HepG2 (cell line): ENCODE data around the gene CTSA. TPM values are rescaled to one million over a fixed set of nuclear protein-coding genes. Genes with fewer than 3 reads are reported as not detected.
A peak's percentile ranks its signal among the peaks of the same experiment; 100 is the strongest.

Source experiments
- ATF5 ChIP-seq: sonication (generic); formaldehyde crosslinking; IDR thresholded peaks from 2 replicates; pipeline ENCODE4 v1.4.0; 2020; ENCODE audit warnings: mild to moderate bottlenecking, low read depth, missing genetic modification reagents
- BCL6 ChIP-seq: IDR thresholded peaks from 2 replicates; pipeline ENCODE4 v1.6.1; 2016; ENCODE audit warnings: missing genetic modification reagents, missing compliant biosample characterization
- E2F2 ChIP-seq: sonication (generic); formaldehyde crosslinking; IDR thresholded peaks from 2 replicates; pipeline ENCODE4 v1.4.0; 2020; ENCODE audit warnings: missing genetic modification reagents, borderline replicate concordance
- GATAD1 ChIP-seq: IDR thresholded peaks from 2 replicates; pipeline ENCODE4 v1.6.1; 2016; ENCODE audit warnings: missing genetic modification reagents, missing compliant biosample characterization
- HINFP ChIP-seq: sonication (generic); formaldehyde crosslinking; IDR thresholded peaks from 2 replicates; pipeline ENCODE4 v1.4.0; 2020; ENCODE audit warnings: low read depth, mild to moderate bottlenecking, missing genetic modification reagents
- KLF12 ChIP-seq: sonication (generic); formaldehyde crosslinking; IDR thresholded peaks from 2 replicates; pipeline ENCODE4 v1.4.0; 2020; ENCODE audit warnings: missing genetic modification reagents, borderline replicate concordance
- MEIS1 ChIP-seq: sonication (generic); formaldehyde crosslinking; IDR thresholded peaks from 2 replicates; pipeline ENCODE4 v1.9.0; 2021; ENCODE audit warnings: mild to moderate bottlenecking, missing genetic modification reagents, moderate library complexity, borderline replicate concordance
- NFE2L1 ChIP-seq: sonication (generic); formaldehyde crosslinking; IDR thresholded peaks from 2 replicates; pipeline ENCODE4 v1.4.0; 2020; ENCODE audit warnings: missing genetic modification reagents, mild to moderate bottlenecking, borderline replicate concordance
- NKX3-1 ChIP-seq: sonication (generic); formaldehyde crosslinking; IDR thresholded peaks from 2 replicates; pipeline ENCODE4 v1.5.0; 2020; ENCODE audit warnings: missing genetic modification reagents
- ZBTB44 ChIP-seq: sonication (generic); formaldehyde crosslinking; IDR thresholded peaks from 2 replicates; pipeline ENCODE4 v1.4.0; 2020; ENCODE audit warnings: missing genetic modification reagents
- ZNF205 ChIP-seq: IDR thresholded peaks from 2 replicates; pipeline ENCODE4 v1.6.1; 2018; ENCODE audit warnings: missing biosample characterization, missing genetic modification reagents
- ZNF430 ChIP-seq: sonication (generic); formaldehyde crosslinking; IDR thresholded peaks from 2 replicates; pipeline ENCODE4 v1.9.0; 2021; ENCODE audit warnings: mild to moderate bottlenecking, missing genetic modification reagents
- ZNF580 ChIP-seq: IDR thresholded peaks from 2 replicates; pipeline ENCODE4 v1.6.1; 2016; ENCODE audit warnings: low read depth, borderline replicate concordance
- ZNF713 ChIP-seq: sonication (generic); formaldehyde crosslinking; IDR thresholded peaks from 2 replicates; pipeline ENCODE4 v1.4.0; 2020; ENCODE audit warnings: mild to moderate bottlenecking, missing genetic modification reagents
- ZNF800 ChIP-seq: sonication (generic); formaldehyde crosslinking; IDR thresholded peaks from 2 replicates; pipeline ENCODE4 v1.4.0; 2020; ENCODE audit warnings: missing genetic modification reagents
- polyA plus RNA-seq, 8 experiments: library from polyadenylated mRNA; depleted of rRNA in 3 of 8; stranded (reverse) in 7 of 8; unstranded in 1 of 8; fragments of >200 nt; fragmentation: Illumina TruSeq in 4 of 8; extraction: Trizol in 4 of 8; gene quantifications; 2 replicates each; pipeline versions ENCODE4 v1.2.1 to v1.2.3, GENCODE V29; 2011 to 2016; ENCODE audit warnings: low read depth in 4 of 8, missing spikeins in 1 of 8, mixed read lengths in 1 of 8; ENCODE audit not compliant: insufficient read depth in 1 of 8
- total RNA-seq, 5 experiments: library from RNA; depleted of rRNA; stranded (reverse); fragments of >200 nt; fragmentation: Illumina TruSeq; extraction: Trizol; gene quantifications; 2 replicates each; pipeline ENCODE4 v1.2.3, GENCODE V29; 2016; ENCODE audit warnings: low read depth in 1 of 5

Gene CTSA
- total and polyA plus RNA-seq, 2 of the 13 experiments (the other 11 are each of a cell fraction or from before 2014, with no cell fraction given): 202 to 231 TPM

- TF ChIP-seq E2F2 (CRISPR knock-in tag): peak; percentile 80; the same call in 1 of the 2 replicates
- TF ChIP-seq NKX3-1: peak; percentile 50; the same call in 1 of the 2 replicates
- TF ChIP-seq KLF12 (CRISPR knock-in tag): peak; percentile 90; the same call in 1 of the 2 replicates
- TF ChIP-seq ZNF205 (CRISPR knock-in tag): 0 out of 2 replicates have a peak, but pooled peaks have one; percentile 42
- 0 out of 2 replicates have a peak, but pooled peaks have one; percentile 59 for TF ChIP-seq ZNF800
- peak; percentile 82; the same call in 1 of the 2 replicates for TF ChIP-seq ZBTB44 (CRISPR knock-in tag)
- no peak for TF ChIP-seq ATF5
- TF ChIP-seq ZNF580: peak; percentile 71; the same call in 1 of the 2 replicates
- peak; percentile 92 for TF ChIP-seq GATAD1
- 0 out of 2 replicates have a peak, but pooled peaks have one; percentile 36 for TF ChIP-seq ZNF713 (CRISPR knock-in tag)
- TF ChIP-seq HINFP (CRISPR knock-in tag): 0 out of 2 replicates have a peak, but pooled peaks have one; percentile 19
- peak; percentile 23; the same call in 1 of the 2 replicates for TF ChIP-seq BCL6 (CRISPR knock-in tag)
- peak; percentile 93; the same call in 1 of the 2 replicates for TF ChIP-seq MEIS1 (CRISPR knock-in tag)
- 0 out of 2 replicates have a peak, but pooled peaks have one; percentile 82 for TF ChIP-seq NFE2L1
- peak; percentile 95 for TF ChIP-seq ZNF430
Observed at GRCh38 chr20:45857114-45857881, 33.8 kb upstream of the CTSA start, which contains the start of the genes ACOT8 and ZSWIM3 (continued).
